Mucosa of rectum (tissue), 2 donors: ENCODE results near the gene CRYL1.

Experiments
- H3K27ac ChIP-seq, 2 donors: one replicate each; pipeline ENCODE4 v1.7.0; 2013; ENCODE audit warnings: inconsistent platforms in 2 of 2, low read depth in 2 of 2, low read length in 2 of 2
- H3K27me3 ChIP-seq, 2 donors: one replicate each; pipeline ENCODE4 v1.7.0; 2013; ENCODE audit warnings: low read length in 2 of 2; ENCODE audit not compliant: control insufficient read depth in 2 of 2, insufficient read depth in 2 of 2
- H3K36me3 ChIP-seq, 2 donors: one replicate each; pipeline ENCODE4 v1.7.0; 2013; ENCODE audit warnings: low read length in 2 of 2; ENCODE audit not compliant: control insufficient read depth in 2 of 2, insufficient read depth in 2 of 2
- H3K4me1 ChIP-seq, 2 donors: one replicate each; pipeline ENCODE4 v1.7.0; 2013; ENCODE audit warnings: low read length in 2 of 2, mild to moderate bottlenecking in 1 of 2; ENCODE audit not compliant: control insufficient read depth in 2 of 2, insufficient read depth in 2 of 2
- H3K4me3 ChIP-seq, 2 donors: one replicate each; pipeline ENCODE4 v1.7.0; 2013; ENCODE audit warnings: low read length in 2 of 2
- H3K9ac ChIP-seq, 2 donors: one replicate each; pipeline ENCODE4 v1.7.0; 2013; ENCODE audit warnings: low read length in 2 of 2, low read depth in 1 of 2, mild to moderate bottlenecking in 1 of 2
- H3K9me3 ChIP-seq, 2 donors: one replicate each; pipeline ENCODE4 v1.7.0; 2013; ENCODE audit warnings: low read length in 2 of 2; ENCODE audit not compliant: control insufficient read depth in 2 of 2
- donor health status: healthy.
- donor health status: Normal muscosa, but diverticular disease.

Gene CRYL1

GRCh38 chr13:20430296-20430695 lies 95.4 kb downstream of the CRYL1 start:
- no peak overlapping the region for H3K27ac ChIP-seq

GRCh38 chr13:20429682-20430081 lies 96.0 kb downstream of the CRYL1 start:
- Histone ChIP-seq H3K9ac (no peak overlapping the region), H3K9me3 (no peaks in the 10 kb centered on the region), H3K4me3 (no peak overlapping the region), H3K4me1 (no peaks in the 10 kb centered on the region), H3K36me3 (peaks cover 31 to 35% of the 10 kb centered on the region in 2 donors), H3K27ac (no peak overlapping the region), H3K27me3 (no peaks in the 10 kb centered on the region)

More at GRCh38 chr13:20430296-20430695, 95.4 kb downstream of the CRYL1 start:
- no peaks in the 10 kb centered on the region for H3K27me3 ChIP-seq
- no peak overlapping the region for H3K9ac ChIP-seq
- peaks cover 26 to 31% of the 10 kb centered on the region in 2 donors for H3K36me3 ChIP-seq
- H3K9me3 ChIP-seq = no peaks in the 10 kb centered on the region
- no peaks in the 10 kb centered on the region for H3K4me1 ChIP-seq
- no peak overlapping the region for H3K4me3 ChIP-seq

- H3K27me3 ChIP-seq = no peaks in the 10 kb centered on the region
- H3K4me1 ChIP-seq = no peaks in the 10 kb centered on the region
- no peak overlapping the region for H3K9ac ChIP-seq
- no peak overlapping the region for H3K27ac ChIP-seq
- H3K36me3 ChIP-seq = peaks cover 34 to 35% of the 10 kb centered on the region in 2 donors
- no peak overlapping the region for H3K4me3 ChIP-seq
- no peaks in the 10 kb centered on the region for H3K9me3 ChIP-seq
These were observed 96.7 kb downstream of the CRYL1 start for GRCh38 chr13:20428666-20429644.

- H3K9me3 ChIP-seq = no peaks in the 10 kb centered on the region
- H3K9ac ChIP-seq = no peak overlapping the region
- no peak overlapping the region for H3K27ac ChIP-seq
- no peaks in the 10 kb centered on the region for H3K4me1 ChIP-seq
- H3K36me3 ChIP-seq = peaks cover 31 to 32% of the 10 kb centered on the region in 2 donors
- H3K4me3 ChIP-seq = no peak overlapping the region
- no peaks in the 10 kb centered on the region for H3K27me3 ChIP-seq
These were observed 98.8 kb downstream of the CRYL1 start for GRCh38 chr13:20426766-20427448.

- Histone ChIP-seq H3K27me3 (no peaks in the 10 kb centered on the region), H3K4me3 (no peak overlapping the region), H3K36me3 (peaks cover 21 to 24% of the 10 kb centered on the region in 2 donors), H3K9me3 (no peaks in the 10 kb centered on the region), H3K27ac (no peak overlapping the region), H3K9ac (no peak overlapping the region), H3K4me1 (no peaks in the 10 kb centered on the region)
These were observed 99.8 kb downstream of the CRYL1 start for GRCh38 chr13:20425819-20426219.

- Histone ChIP-seq H3K9ac (no peak overlapping the region), H3K27me3 (no peaks in the 10 kb centered on the region), H3K36me3 (peaks cover 15 to 24% of the 10 kb centered on the region in 2 donors), H3K4me1 (peaks cover 0 to 2% of the 10 kb centered on the region in 2 donors), H3K9me3 (no peaks in the 10 kb centered on the region), H3K27ac (no peak overlapping the region), H3K4me3 (no peak overlapping the region)
These were observed 100.7 kb downstream of the CRYL1 start for GRCh38 chr13:20424949-20425348.

GRCh38 chr13:20424559-20424852 lies 101.2 kb downstream of the CRYL1 start:
- no peaks in the 10 kb centered on the region for H3K27me3 ChIP-seq
- no peak overlapping the region for H3K27ac ChIP-seq
- peaks cover 0 to 3% of the 10 kb centered on the region in 2 donors for H3K4me1 ChIP-seq
- H3K9ac ChIP-seq = no peak overlapping the region
- H3K9me3 ChIP-seq = no peaks in the 10 kb centered on the region
- H3K4me3 ChIP-seq = no peak overlapping the region
- peaks cover 10 to 24% of the 10 kb centered on the region in 2 donors for H3K36me3 ChIP-seq

GRCh38 chr13:20422362-20422761 lies 103.3 kb downstream of the CRYL1 start:
- H3K9me3 ChIP-seq = no peaks in the 10 kb centered on the region
- H3K9ac ChIP-seq = no peak overlapping the region
- no peaks in the 10 kb centered on the region for H3K27me3 ChIP-seq
- H3K36me3 ChIP-seq = peaks cover 12 to 21% of the 10 kb centered on the region in 2 donors
- no peak overlapping the region for H3K27ac ChIP-seq
- peaks cover 0 to 3% of the 10 kb centered on the region in 2 donors for H3K4me1 ChIP-seq
- no peak overlapping the region for H3K4me3 ChIP-seq

- Histone ChIP-seq H3K9me3 (no peaks in the 10 kb centered on the region), H3K4me1 (peaks cover 0 to 3% of the 10 kb centered on the region in 2 donors), H3K4me3 (no peak overlapping the region), H3K27me3 (no peaks in the 10 kb centered on the region), H3K27ac (no peak overlapping the region), H3K9ac (no peak overlapping the region), H3K36me3 (peaks cover 16 to 17% of the 10 kb centered on the region in 2 donors)
These were observed 104.7 kb downstream of the CRYL1 start for GRCh38 chr13:20420938-20421337.

GRCh38 chr13:20418953-20419352 lies 106.7 kb downstream of the CRYL1 start:
- Histone ChIP-seq H3K4me1 (peaks cover 3 to 5% of the 10 kb centered on the region in 2 donors), H3K27me3 (no peaks in the 10 kb centered on the region), H3K4me3 (no peak overlapping the region), H3K36me3 (peaks cover 0 to 6% of the 10 kb centered on the region in 2 donors), H3K9me3 (no peaks in the 10 kb centered on the region), H3K9ac (no peak overlapping the region), H3K27ac (no peak overlapping the region)
